Stimulated activated CD4-positive, alpha-beta T cell treated with anti-CD3 and anti-CD28 coated beads, Interleukin-12 subunit alpha, Interleukin-12 subunit beta, amount 100 ng/mL, for 24 hours (primary cell): Measurements from ENCODE around the gene TRPM1.
A peak's percentile ranks its signal among the peaks of the same experiment; 100 is the strongest.

ENCODE experiments used
- DNase-seq, 2 experiments: peaks; one replicate each; pipeline ENCODE4 v3.0.0-alpha.2; 2020; ENCODE audit warnings: low read depth in 2 of 2

TRPM1 gene

GRCh38 chr15:31020542-31020941, 81.0 kb downstream of the TRPM1 start:
- DNase-seq: no peak

DNA sequence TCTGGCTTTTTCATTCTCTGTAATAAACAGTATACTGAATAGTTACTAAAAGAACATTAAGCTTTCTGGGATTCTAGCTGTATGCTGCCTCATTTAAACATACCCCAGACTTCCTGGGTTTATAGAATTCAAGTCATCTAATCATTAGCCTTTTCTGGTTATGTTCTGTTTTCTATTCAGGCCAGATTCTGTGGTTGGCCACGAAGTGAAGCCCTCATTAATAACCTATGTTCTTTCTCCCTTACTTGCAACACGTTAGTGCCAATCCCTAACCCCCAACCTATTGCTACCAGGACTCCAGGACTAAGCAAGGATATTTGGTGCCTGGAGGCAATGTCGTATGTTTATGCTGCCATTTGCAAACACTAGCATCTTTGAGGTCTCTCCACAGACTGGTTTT, 81.5 kb downstream of the TRPM1 start:
- no peak for DNase-seq

GRCh38 chr15:31017311-31017710, 84.2 kb downstream of the TRPM1 start:
- no peak for DNase-seq

GRCh38 chr15:31016446-31016915, 85.0 kb downstream of the TRPM1 start:
- DNase-seq: no peak

DNA sequence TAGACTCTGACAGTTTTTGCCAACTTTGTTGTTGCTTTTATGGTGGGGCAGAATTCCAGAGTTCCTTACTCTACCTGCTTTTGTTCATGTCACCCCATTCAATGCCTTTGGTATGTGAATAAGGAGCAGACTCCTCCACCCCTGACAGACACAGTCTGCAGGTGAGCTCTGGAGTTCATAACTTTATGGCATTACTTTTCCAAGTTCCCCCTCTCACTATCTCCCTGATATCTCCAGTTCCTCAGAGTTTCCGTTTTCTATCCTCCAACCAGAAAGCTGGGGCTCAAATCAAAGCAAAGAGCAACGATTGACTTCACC, 87.0 kb downstream of the TRPM1 start:
- no peak for DNase-seq

- no peak for DNase-seq
Observed at GRCh38 chr15:31013863-31014607, 87.5 kb downstream of the TRPM1 start.

- no peak for DNase-seq
Observed at GRCh38 chr15:31012455-31012854, 89.1 kb downstream of the TRPM1 start.

- DNase-seq: no peak
Observed at GRCh38 chr15:31010036-31010435, 91.5 kb downstream of the TRPM1 start.

GRCh38 chr15:31005660-31006059, 95.9 kb downstream of the TRPM1 start:
- DNase-seq: no peak

DNA sequence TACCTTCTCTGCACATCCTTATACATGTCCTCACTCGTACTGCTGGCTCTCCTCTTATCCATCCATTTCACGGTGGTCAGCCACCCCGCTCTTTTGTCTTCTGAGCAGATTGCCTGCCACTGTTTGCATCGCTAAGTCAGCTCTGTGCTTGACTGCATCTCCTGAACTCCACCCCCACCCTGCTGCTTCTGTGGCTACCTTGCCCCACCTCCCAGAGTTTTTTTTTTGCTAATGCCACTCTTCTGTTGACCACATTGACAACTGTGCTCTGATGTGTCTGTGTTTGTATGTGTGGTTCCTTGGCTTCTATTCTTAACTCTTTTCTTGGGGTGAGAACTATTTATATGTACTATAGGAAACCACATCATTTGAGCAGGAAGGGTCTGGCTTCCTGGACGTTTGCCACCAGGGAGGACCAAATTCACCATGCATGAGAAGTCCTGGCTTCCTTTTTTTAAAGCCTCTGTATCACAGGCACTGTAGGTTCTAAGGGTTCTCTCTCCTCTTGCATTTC, 97.2 kb downstream of the TRPM1 start:
- no peak for DNase-seq

- DNase-seq: no peak
Observed at GRCh38 chr15:31001702-31002101, 99.8 kb downstream of the TRPM1 start.

GRCh38 chr15:30999729-31000128, 101.8 kb downstream of the TRPM1 start:
- DNase-seq: no peak

- no peak for DNase-seq
Observed at GRCh38 chr15:30997270-30997669, 104.3 kb downstream of the TRPM1 start.

- no peak for DNase-seq
Observed at GRCh38 chr15:30992249-30992864, 109.2 kb downstream of the TRPM1 start.

- peak; percentile 50 to 60 for DNase-seq
Observed at GRCh38 chr15:30991255-30992235, 110.0 kb downstream of the TRPM1 start, which contains the start of gene MTMR10. Gene MTMR10 (minus strand): TSS chr15:30991628. CDS start chr15:30991506, 122 bp downstream.

DNA sequence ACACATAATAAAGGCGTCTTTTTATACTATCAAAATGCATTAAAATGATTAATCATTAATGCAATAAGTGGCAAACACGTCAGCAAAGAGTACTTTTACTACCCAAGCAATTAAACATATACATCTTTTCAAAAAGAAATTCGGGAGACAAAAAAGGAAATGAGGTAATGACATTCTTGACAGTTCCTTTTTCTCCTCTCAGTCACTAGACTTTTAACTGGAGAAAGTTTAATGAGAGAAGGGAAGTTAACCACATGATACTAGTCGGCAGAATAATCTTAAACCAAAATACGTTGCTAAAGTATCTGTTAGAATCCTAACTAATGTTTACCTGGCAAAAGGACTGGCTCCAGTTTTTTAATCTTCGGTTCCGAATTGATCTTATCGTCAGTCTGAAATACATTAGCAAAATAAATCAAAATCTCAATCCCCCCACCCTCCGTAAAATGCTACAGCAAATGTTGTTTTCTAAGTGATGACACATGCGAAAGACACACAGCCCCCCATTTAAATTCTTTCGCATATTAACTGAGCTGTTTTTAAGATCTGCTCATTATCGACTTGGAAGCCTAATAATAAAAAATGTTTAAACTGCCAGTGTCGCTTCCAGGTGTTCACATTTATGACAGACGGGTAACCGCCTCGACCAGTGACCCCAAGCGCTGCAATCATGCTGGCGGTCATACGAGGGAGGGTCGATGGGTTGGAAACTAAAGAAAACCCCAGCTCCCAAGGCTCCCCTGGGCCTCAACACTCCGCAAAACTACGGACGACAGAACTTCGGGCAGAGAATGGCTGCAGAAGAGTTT, 110.9 kb downstream of the TRPM1 start:
- peak in 1 of 2 experiments; percentile 1 for DNase-seq

DNA sequence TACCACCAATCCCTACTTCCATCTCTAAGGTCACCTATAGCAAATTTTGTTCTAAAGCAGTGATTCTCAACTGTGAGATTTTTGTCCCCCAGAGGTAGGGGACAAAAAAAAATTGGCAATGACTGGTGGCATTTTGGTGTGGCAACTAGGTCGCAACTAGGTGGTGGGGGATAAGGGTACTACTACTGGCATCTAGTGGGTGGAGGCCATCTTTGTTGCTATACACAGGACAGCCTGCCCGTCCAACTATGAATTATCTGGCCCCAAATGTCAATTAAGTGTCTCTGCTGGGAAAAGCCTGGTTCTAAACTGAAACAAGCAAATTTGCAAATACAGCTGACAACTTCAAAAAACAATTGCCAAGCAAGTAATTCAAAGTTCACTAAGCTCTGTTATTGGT, 111.5 kb downstream of the TRPM1 start:
- no peak for DNase-seq

- DNase-seq: no peak
Observed at GRCh38 chr15:30985081-30985531, 116.4 kb downstream of the TRPM1 start.

DNA sequence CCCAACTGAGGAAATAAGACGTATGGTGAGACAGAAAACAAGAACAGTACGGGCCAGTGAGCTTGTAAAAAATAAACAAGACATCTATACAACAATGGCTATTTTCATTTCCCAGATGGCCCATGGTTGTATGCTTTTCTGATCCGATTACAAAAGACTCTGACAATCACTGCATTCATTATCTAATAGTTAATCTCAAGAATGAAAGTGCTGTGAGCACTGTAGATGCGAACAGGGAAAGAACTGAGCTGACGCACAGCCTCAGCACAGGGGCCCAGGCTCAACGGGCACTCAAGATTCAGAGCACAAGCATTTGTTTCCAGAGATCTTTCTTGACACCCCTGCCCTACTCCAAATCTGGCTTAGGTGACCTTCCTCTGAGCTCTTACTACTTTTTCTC, 117.0 kb downstream of the TRPM1 start:
- no peak for DNase-seq

- DNase-seq: no peak
Observed at GRCh38 chr15:30984118-30984517, 117.4 kb downstream of the TRPM1 start.

- DNase-seq: no peak
Observed at GRCh38 chr15:30979457-30979856, 122.1 kb downstream of the TRPM1 start.
